Kidney (tissue), 14 donors: Measurements from ENCODE around the gene THRB. TPM values are rescaled to one million over a fixed set of nuclear protein-coding genes. Genes with fewer than 3 reads are reported as not detected.
A peak's percentile ranks its signal among the peaks of the same experiment; 100 is the strongest.

Experiments
- DNase-seq, 5 donors: peaks; one replicate each; pipeline ENCODE4 v3.0.0-alpha.2; 2013 to 2020
- FAIRE-seq: peaks from 2 replicates; lab custom pipeline; 2012; peaks lifted over from hg19 to GRCh38; lab: Jason Lieb, UNC
- H3K27ac ChIP-seq, 2 donors: one replicate each; pipeline ENCODE4 v1.7.0; 2013; ENCODE audit warnings: low read depth in 2 of 2, low read length in 2 of 2, inconsistent platforms in 1 of 2
- H3K27me3 ChIP-seq: one replicate; pipeline ENCODE4 v1.7.1; 2013; ENCODE audit warnings: low read length, inconsistent platforms; ENCODE audit not compliant: control insufficient read depth, insufficient read depth
- H3K36me3 ChIP-seq, 3 donors: one replicate each; pipeline versions ENCODE4 v1.7.0 to v1.7.1; 2013; ENCODE audit warnings: low read length in 3 of 3, control low read depth in 1 of 3, inconsistent platforms in 1 of 3; ENCODE audit not compliant: insufficient read depth in 3 of 3, control insufficient read depth in 2 of 3
- H3K4me1 ChIP-seq, 3 donors: one replicate each; pipeline versions ENCODE4 v1.7.0 to v1.7.1; 2013; ENCODE audit warnings: low read length in 3 of 3, inconsistent platforms in 1 of 3, low read depth in 1 of 3; ENCODE audit not compliant: control insufficient read depth in 2 of 3, insufficient read depth in 2 of 3
- H3K4me3 ChIP-seq, 3 donors: one replicate each; pipeline versions ENCODE4 v1.7.0 to v1.8.1; 2013; ENCODE audit warnings: low read length in 3 of 3, control low read depth in 1 of 3, inconsistent platforms in 1 of 3
- H3K9ac ChIP-seq, 3 donors: one replicate each; pipeline versions ENCODE4 v1.7.0 to v1.7.1; 2013; ENCODE audit warnings: low read length in 3 of 3, control low read depth in 1 of 3, inconsistent platforms in 1 of 3
- H3K9me3 ChIP-seq, 3 donors: one replicate each; pipeline versions ENCODE4 v1.7.0 to v1.7.1; 2013; ENCODE audit warnings: low read length in 3 of 3, control low read depth in 1 of 3, inconsistent platforms in 1 of 3; ENCODE audit not compliant: control insufficient read depth in 2 of 3, insufficient read depth in 1 of 3
- CTCF ChIP-seq: IDR thresholded peaks from 3 replicates; pipeline ENCODE4 v1.5.1; 2012; ENCODE audit warnings: mild to moderate bottlenecking, moderate library complexity, borderline replicate concordance; ENCODE audit not compliant: insufficient read depth; ENCODE audit errors: extremely low read depth
- intact Hi-C: fragments of 100-400 bp; cut with DNase I; formaldehyde crosslinking; loops from one replicate; pipeline ENCODE4 v1.11.1; 2022
- polyA plus RNA-seq: library from polyadenylated mRNA; stranded (reverse); fragments of 350-450 nt; fragmentation: Illumina TruSeq; extraction: RNeasy Lipid Tissue Mini Kit (QIAGEN cat#74804); gene quantifications from one replicate; pipeline ENCODE4 v1.2.3, GENCODE V29; 2014; ENCODE audit warnings: low read depth, low replicate concordance; ENCODE audit not compliant: insufficient read depth
- total RNA-seq: library from RNA; stranded (reverse); fragmentation: NEBNext Ultra II Directional; extraction: Animal tissue kit (Norgen Biotek cat#: 25700); gene quantifications from one replicate; pipeline ENCODE4 v1.2.1, GENCODE V29; 2021
- donor health status: control.
- donor health status: control.
- donor health status: control.
- donor health status: control.
- donor health status: control.
- donor health status: DM: yes; HTN: yes; CAD: no.
- donor health status: Normal renal cell carcinoma (clear cell type).

Gene THRB
- total and polyA plus RNA-seq, 2 donors from 2014 or later, result 4.5 to 17.2 TPM

- intact Hi-C loops, result no loop called here
- H3K4me1 ChIP-seq, result peaks cover 0 to 24% (median 3%) of the 10 kb centered on the region in 3 donors
Observed at GRCh38 chr3:24373198-24373959, 121.3 kb downstream of the THRB start.

GRCh38 chr3:24372559-24373197, 122.0 kb downstream of the THRB start:
- FAIRE-seq (no peak), DNase-seq (no peak)
- Histone ChIP-seq H3K9me3 (no peaks in the 10 kb centered on the region), H3K27ac (peak overlapping the region; percentile 8 to 20), H3K4me1 (peaks cover 0 to 21% (median 3%) of the 10 kb centered on the region in 3 donors), H3K36me3 (no peaks in the 10 kb centered on the region), H3K27me3 (no peaks in the 10 kb centered on the region), H3K9ac (no peak overlapping the region), H3K4me3 (no peak overlapping the region)
- no peak for TF ChIP-seq CTCF
- intact Hi-C loops, result no loop called here

More at GRCh38 chr3:24373198-24373959, 121.3 kb downstream of the THRB start:
- DNase-seq, result peak in 1 of 5 donors; percentile 33
- peak overlapping the region in 1 of 2 donors; percentile 8 for H3K27ac ChIP-seq
- H3K36me3 ChIP-seq, result no peaks in the 10 kb centered on the region
- no peaks in the 10 kb centered on the region for H3K9me3 ChIP-seq
- H3K27me3 ChIP-seq, result no peaks in the 10 kb centered on the region
- FAIRE-seq, result no peak
- no peak overlapping the region for H3K9ac ChIP-seq
- TF ChIP-seq CTCF, result no peak
- H3K4me3 ChIP-seq, result no peak overlapping the region

- no peak overlapping the region for H3K27ac ChIP-seq
- H3K36me3 ChIP-seq, result no peaks in the 10 kb centered on the region
- H3K4me3 ChIP-seq, result no peak overlapping the region
- H3K9ac ChIP-seq, result no peak overlapping the region
- no peaks in the 10 kb centered on the region for H3K27me3 ChIP-seq
- intact Hi-C loops, result no loop called here
- H3K9me3 ChIP-seq, result no peaks in the 10 kb centered on the region
- TF ChIP-seq CTCF, result no peak
- FAIRE-seq (no peak), DNase-seq (no peak)
- peaks cover 0 to 24% (median 7%) of the 10 kb centered on the region in 3 donors for H3K4me1 ChIP-seq
Observed at GRCh38 chr3:24370352-24371090, 124.1 kb downstream of the THRB start.
